Stimulated activated CD8-positive, alpha-beta memory T cell treated with anti-CD3 and anti-CD28 coated beads, Interleukin-2, amount 100 ng/mL, for 1 hour (primary cell): ENCODE data around the gene SLC25A27.

Source experiments
- DNase-seq, 2 donors: peaks; one replicate each; pipeline ENCODE4 v3.0.0-alpha.2; 2020; ENCODE audit warnings: low read depth in 2 of 2

SLC25A27 gene

GRCh38 chr6:46651006-46651405 is 1.8 kb upstream of the SLC25A27 start:
- DNase-seq, result no peak

- DNase-seq, result no peak
Observed at GRCh38 chr6:46651816-46652215, 959 bp upstream of the SLC25A27 start.

- no peak for DNase-seq
Observed at GRCh38 chr6:46652232-46652602, 558 bp upstream of the SLC25A27 start.

- no peak for DNase-seq
Observed at GRCh38 chr6:46653439-46654195, 842 bp downstream of the SLC25A27 start.

- no peak for DNase-seq
Observed at GRCh38 chr6:46655803-46656202, 3.0 kb downstream of the SLC25A27 start.

GRCh38 chr6:46657642-46658041 is 4.9 kb downstream of the SLC25A27 start:
- no peak for DNase-seq

- no peak for DNase-seq
Observed at GRCh38 chr6:46661483-46661882, 8.7 kb downstream of the SLC25A27 start.

- no peak for DNase-seq
Observed at GRCh38 chr6:46667377-46667776, 14.6 kb downstream of the SLC25A27 start.

- no peak for DNase-seq
Observed at GRCh38 chr6:46674410-46674809, 21.6 kb downstream of the SLC25A27 start.

- DNase-seq, result no peak
Observed at GRCh38 chr6:46676604-46677313, 24.0 kb downstream of the SLC25A27 start.

- DNase-seq, result no peak
Observed at GRCh38 chr6:46677314-46677654, 24.5 kb downstream of the SLC25A27 start.

- DNase-seq, result no peak
Observed at GRCh38 chr6:46684771-46685170, 32.0 kb downstream of the SLC25A27 start.

- no peak for DNase-seq
Observed at GRCh38 chr6:46687619-46688097, 34.9 kb downstream of the SLC25A27 start, which contains the start of gene TDRD6. Gene TDRD6 (plus strand): TSS chr6:46687885. CDS start chr6:46688129, 244 bp downstream.

- DNase-seq, result no peak
Observed at GRCh38 chr6:46688117-46688965, 35.6 kb downstream of the SLC25A27 start.

- DNase-seq, result no peak
Observed at GRCh38 chr6:46688966-46689335, 36.2 kb downstream of the SLC25A27 start.

GRCh38 chr6:46689657-46690056 is 36.9 kb downstream of the SLC25A27 start:
- no peak for DNase-seq

- DNase-seq, result no peak
Observed at GRCh38 chr6:46690141-46690755, 37.5 kb downstream of the SLC25A27 start.

GRCh38 chr6:46690911-46691451 is 38.2 kb downstream of the SLC25A27 start:
- no peak for DNase-seq

- no peak for DNase-seq
Observed at GRCh38 chr6:46699970-46700369, 47.2 kb downstream of the SLC25A27 start.

GRCh38 chr6:46704562-46704961 is 51.8 kb downstream of the SLC25A27 start:
- no peak for DNase-seq

GRCh38 chr6:46706464-46706863 is 53.7 kb downstream of the SLC25A27 start:
- no peak for DNase-seq

- DNase-seq, result no peak
Observed at GRCh38 chr6:46711491-46711890, 58.7 kb downstream of the SLC25A27 start.
